DMS53 treated with DMSO at 0.1 percent for 48 hours (cell line): ENCODE results near the gene PCSK5.
"Not testable (repeated sequence)": the region's sequence is repeated elsewhere in the genome, so short reads cannot be mapped to it uniquely, and the experiment has no call there.

Experiments used
- DNase-seq: peaks from one replicate; lab custom pipeline; 2025; ENCODE audit not compliant: unreplicated experiment; lab: John Stamatoyannopoulos, UW

Gene PCSK5

DNA sequence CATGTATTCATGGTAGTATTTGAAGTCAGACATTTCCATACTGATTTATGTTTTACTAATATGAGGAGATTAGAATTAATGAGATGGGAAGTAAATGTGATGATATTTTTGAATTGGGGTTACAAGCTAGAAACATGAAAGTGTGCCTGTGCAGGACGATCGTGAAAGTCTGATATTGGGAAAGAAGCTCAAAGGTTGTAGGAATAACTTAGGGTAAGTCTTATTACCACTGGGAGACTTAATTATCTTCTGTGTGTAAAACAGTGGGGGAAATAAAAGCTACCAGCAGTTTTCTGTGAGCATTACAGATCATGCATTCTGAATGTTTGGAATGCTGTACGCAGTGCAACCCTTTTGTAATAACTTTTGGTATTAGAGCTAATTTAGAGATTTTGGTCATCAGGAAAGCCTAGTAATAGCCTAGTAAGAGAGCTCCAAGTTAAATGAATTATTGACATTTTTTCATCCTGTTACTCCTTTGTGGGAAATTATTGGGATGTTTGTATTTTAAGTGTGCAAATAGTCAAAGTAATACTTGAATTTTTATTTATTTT is 153.9 kb downstream of the PCSK5 start:
- no peak for DNase-seq

DNA sequence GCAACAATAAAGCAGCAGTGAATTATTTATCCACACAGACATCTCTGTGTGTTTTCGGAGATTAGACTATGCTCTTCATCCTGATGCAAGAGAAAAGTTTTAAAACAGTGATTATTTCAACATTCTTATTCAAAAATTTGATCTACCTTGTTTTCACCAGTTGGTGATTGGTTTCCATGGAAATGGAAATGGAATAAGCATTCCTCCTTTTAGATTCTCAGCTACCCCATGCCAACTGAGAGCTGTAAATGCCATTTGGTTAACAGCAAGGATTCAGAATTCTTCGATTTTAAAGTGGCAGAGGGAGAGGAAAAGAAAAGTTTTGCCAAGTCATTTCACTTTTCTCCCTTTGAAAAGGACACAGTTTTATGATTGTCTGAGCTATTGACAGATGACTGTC is 154.7 kb downstream of the PCSK5 start:
- no peak for DNase-seq

DNA sequence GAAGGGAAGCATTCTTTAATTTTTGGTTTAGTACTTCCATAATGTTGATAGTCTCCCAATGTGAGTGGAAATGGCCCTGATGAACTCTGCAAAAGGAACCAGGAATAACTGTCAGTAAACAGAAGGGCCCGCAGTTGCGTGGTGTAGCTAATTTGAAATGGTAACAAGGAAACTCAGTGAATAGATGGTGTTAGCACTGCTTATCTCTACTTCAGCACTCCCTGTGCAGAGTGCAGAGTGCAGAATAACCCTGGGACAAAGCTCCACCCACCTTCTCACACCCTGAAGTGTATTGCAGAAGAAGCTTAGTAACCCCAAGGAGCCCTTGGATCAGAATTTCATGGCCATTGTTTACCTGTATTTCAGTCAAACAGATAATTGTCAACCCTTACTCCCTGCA is 158.9 kb downstream of the PCSK5 start:
- DNase-seq: no peak

DNA sequence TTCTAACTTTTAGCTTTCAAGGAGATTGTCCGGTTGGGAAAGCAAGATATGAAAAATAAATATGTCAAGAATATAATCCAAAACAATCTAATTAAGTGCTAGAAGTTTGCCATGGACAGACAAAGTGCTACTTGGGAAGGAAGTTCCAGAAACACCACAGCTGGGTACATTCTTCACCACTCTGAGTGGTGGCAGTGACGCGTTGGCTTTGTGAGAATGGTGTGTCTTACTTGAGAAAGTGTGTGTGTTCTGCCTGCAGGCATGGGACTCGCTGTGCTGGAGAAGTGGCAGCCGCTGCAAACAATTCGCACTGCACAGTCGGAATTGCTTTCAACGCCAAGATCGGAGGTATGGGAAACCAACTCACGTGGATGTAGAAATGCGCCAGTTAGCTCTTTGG is 177.2 kb downstream of the PCSK5 start:
- no peak for DNase-seq

DNA sequence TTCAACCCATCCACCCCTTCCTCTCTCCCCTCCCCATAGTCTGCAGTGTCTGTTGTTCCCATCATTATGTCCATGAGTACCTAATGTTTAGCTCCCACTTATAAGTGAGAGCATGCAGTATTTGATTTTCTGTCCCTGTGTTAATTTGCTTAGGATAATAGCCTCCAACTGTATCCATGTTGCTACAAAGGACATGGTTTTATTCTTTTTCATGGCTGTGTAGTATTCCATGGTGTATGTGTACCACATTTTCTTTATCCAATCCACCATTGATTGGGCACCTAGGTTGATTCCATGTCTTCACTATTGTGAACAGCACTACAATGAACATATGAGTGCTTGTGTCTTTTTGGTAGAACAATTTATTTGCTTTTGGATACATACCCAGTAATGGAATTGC is 187.1 kb downstream of the PCSK5 start:
- no peak for DNase-seq

DNA sequence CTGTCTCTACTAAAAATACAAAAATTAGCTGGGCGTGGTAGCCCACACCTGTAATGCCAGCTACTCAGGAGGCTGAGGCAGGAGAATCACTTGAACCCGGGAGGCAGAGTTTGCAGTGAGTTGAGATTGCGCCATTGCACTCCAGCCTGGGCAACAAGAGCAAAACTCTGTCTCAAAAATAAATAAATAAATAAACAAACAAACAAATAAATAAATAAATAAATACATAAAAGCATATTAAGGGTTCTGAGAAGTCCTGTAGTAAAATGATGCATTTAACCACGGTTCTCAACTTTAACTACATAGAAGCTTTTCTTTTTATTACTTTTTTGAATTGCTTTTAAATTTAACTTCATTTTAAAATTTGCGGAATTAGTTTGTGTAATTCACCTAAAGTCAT is 190.8 kb downstream of the PCSK5 start:
- not testable (repeated sequence) for DNase-seq

DNA sequence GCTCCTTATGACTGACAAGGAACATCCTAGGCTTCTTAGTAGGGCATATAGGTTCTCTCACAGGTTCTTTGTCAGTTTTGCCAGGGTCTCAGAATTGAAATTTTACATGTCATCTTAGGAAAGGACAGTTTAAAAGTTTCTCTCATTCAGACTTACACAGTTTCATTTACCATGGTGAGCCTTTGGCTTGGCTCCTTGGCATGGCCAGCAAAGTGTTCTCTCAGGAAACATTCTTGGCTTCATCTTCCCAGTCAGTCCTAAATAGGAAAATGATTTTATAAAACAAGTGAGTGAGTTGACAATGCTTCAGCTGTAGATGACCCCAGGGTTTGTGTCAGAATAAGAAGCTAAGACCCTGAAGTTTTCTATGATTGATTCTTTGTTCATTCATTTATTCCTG is 191.6 kb downstream of the PCSK5 start:
- no peak for DNase-seq

DNA sequence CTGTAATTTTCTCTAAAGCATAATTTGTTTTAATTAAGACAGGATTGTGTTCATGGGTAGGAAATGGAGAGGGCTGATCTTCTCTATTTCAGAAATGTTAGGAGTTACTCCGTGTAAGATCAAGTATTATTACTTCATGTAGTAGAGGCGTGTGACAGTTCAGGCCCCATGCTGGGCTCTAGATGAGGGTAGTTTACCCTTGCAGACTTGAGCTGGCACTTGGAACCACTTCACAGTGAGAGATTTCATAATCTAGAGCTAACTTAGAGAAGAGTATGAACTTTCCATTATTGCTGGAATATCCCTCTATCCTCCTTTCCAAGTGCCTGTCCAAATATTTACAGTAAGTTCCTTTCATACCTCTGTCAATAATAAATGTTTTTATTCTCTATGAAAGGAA is 195.1 kb downstream of the PCSK5 start:
- no peak for DNase-seq

DNA sequence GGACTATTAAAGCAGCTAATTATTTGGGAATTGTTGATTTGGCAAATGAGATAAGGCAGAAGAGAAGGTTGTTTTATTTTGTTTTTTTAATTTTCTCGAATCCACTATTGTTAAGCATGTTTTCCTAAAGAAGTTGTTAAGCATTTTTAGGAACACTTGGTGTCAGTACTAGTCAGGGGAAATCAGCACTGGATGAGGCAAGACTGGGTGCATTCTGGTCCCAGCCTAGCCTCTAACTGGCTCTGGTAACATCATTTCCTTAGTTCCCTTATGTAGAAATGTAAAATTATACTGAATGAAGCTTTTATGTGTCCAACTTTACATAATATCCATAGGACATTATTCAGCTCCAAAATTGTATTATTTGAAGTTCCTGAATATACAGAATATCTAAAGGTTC is 196.1 kb downstream of the PCSK5 start:
- DNase-seq: no peak

DNA sequence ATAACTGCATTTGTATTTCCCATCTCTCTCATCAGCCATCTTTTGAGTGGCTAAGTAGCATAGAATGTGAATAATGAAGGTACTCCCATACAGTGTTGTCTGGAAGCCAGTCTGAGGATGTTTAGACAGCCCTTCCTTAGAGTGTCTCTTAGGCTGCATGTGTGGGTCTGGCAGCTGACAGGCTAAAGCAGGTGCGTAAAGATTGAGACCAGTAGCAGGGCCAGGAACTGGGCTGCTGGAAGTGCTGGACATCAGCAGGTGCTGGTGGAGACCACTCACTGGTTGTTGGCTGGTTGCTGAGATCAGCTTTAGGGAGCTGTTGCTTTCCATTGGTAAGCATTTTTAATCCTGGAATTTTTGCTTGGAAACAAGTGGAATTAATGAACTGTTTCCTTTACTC is 197.5 kb downstream of the PCSK5 start:
- no peak for DNase-seq

DNA sequence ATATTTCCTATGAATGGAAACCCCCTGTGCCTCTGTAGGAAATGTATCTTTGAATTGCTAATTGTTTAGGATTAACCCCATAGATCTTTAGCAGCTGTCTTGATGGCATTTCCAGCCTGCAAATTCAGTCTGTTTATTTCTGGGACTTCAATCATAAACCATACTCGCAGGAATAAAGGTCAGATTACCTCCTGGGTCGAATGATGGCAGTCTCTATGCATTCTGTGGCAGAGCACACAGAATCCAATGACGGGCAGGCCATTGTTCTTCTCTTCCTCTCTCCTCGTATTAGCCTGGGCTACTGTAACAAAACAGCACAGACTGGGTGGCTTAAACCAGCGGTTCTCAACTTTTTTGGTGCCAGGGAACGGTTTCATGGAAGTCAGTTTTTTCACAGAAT is 199.9 kb downstream of the PCSK5 start:
- DNase-seq: no peak

DNA sequence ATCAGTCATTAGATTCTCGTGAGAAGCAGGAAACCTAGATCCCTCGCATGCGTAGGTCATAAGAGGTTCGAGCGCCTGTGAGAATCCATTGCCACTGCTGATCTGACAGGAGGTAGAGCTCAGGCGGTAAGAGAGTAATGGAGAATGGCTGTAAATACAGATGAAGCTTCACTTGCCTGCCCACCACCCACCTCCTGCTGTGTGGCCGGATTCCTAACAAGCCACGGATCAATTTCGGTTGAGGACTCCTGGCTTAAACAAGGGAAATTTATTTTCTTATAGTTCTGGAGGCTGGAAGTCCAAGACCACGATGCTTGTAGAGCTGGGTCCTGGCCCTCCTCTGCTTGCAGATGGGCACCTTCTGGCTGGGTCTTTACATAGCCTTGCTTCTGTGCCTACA is 200.4 kb downstream of the PCSK5 start:
- no peak for DNase-seq

DNA sequence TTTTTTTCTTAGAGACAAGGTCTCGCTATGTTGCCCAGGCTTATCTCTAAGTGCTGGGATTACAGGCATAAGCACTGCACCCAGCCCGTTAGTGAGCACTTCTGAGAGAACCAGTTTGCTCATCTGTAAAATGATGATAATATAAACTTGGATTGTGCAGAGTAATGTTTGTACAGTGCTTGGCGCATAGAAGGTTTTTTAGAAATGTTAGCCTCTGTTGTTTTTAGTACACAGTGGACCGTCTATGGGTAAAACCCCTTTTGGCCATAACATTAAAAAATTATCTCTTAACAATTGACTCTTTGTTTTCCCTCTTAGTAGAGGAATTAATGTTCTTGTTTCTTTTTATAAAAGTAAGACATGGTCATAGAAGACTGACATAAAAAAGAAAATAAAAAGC is 202.1 kb downstream of the PCSK5 start:
- DNase-seq: no peak

DNA sequence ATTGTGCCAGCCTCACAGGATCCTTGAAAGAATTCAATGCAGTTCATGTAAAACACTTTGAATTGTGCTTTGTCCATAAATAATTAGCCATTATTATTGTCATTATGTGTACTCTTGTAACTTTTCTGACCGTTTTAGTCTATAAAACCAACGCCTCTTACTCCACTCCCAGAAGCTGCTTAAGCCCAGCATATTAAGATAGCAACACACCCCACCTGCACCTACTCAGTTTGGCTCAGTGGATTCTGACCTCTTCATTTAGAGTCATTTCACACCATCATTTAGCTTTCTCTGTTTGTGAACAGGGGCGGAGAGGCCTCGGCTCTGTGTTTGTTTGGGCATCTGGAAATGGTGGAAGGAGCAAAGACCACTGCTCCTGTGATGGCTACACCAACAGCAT is 205.1 kb downstream of the PCSK5 start:
- no peak for DNase-seq

DNA sequence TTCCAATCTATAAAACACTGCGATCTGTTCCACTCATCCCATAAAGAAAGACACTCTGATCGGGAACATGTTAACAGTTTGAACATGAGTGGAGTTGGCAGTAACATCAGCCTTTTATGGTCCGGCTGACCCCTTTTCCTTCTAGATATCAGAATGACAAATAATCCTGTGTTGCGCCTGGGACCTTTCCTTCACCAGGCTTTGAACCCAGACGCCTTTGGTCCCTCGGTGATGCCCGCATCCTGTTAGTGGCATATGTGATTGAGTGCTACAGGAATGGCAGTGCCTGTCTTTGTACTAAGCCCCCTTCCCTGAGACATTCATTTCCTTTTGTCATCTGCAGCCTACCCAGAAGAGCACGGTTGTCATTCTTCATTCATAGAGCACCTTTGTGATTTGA is 209.0 kb downstream of the PCSK5 start:
- DNase-seq: no peak

DNA sequence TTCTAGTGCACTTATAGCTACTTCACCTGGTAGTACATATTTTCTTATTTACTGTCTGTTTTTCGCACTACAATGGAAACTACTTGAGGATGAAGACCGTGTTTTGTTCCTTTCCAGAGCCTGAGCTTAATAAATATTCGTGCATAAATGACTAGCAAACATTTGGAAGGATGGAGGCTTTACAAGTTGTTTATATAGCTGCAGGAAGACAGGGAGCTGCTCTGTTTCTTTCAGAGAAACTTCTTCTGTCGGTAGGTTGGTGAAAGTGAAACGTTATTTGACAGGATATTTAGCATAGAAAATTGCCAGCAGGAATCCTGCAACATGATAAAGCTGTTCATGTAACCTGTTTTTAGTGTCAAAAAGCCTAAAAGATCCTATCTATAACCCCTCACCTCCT is 210.6 kb downstream of the PCSK5 start:
- DNase-seq: no peak

DNA sequence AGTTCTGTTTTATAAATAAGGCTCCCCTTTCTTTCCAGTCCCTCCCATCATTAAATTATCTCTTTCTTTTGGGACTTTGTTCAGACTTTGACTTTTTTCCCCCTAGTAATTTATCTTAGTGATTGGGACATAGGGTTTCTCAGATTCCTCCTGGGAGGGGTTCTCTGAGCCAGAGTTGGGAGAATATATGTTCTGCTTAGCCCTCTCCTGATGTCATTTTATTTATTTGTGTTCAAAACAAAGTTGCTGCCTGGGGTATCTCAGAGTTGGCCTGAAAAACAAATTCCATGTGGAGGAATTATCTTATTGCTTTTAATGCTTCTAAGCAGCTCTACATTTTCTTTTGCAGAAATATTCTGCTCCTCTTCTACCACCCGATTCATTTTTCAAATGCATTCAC is 211.0 kb downstream of the PCSK5 start:
- DNase-seq: no peak

DNA sequence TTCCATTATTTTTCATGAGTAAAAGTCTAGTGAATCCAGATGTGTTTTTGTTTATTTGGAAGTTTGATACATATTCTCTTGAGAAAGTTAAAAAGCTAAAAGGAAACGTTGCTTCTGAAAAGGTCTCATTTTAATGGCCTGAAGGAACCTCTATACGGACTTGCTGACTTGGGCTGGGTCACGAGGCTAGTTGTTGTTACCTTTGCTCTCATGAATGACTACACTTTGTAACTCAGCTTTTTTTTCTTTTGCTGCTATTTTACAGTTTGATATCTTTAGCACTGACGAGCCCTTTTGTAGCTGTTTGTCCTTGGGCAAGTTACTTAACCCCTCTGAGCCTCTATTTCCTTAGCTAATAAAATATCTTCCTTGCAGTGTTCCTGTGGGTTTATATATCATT is 211.5 kb downstream of the PCSK5 start:
- no peak for DNase-seq

DNA sequence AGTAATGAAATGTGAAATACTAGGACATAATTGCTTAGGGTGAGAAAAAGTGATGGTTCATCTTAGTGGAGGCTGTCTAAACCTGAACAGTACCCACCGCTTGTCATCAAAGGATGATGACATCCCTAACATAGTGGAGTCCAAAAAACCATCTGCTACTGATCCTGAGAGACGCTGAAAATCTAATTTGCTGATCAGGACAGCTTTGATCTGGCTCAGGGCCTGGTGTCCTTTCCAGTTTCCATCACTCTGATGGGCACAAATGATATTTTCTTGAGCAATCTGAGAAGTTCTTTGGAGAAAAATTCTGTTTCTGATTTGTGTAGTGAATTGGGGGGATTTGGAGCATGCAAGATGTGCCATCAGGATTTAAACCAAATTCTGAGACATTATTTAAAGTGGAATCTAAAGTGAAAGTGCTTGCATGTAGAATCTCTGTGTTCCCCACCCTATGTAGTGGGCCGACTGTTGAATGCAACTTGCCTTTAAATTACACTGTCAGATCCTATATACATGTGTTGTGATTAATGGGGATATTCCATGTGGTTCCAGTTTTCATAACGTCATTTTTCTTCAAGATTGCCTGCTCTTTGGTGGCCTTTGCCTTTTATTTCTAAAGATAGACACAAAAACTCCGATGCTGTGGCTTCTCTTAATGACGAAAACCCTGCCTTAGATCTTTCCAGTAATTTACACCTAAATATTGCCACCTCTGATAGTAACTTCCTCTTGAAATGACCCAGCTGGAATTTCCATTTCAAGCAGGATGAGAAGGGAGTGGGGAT is 213.2 kb downstream of the PCSK5 start:
- no peak for DNase-seq

DNA sequence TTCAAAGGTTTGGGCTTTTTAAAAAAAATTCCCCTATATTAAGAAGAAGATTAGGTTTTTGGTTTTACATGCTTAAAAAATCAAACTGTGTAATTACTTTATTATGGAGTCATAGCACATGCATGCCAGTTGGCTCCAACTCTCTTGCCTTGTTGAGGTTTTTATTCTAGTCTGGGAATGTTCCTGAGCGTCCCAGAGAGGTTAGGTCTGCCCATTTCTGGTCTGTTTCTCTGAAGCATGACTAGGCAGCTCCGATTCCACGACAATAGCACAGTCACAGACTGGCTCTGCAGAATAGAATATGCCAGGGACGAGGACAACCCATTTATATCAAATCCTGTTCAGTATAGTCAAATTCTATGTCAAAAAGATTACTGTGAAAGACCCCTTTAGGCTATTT is 217.0 kb downstream of the PCSK5 start:
- DNase-seq: no peak

DNA sequence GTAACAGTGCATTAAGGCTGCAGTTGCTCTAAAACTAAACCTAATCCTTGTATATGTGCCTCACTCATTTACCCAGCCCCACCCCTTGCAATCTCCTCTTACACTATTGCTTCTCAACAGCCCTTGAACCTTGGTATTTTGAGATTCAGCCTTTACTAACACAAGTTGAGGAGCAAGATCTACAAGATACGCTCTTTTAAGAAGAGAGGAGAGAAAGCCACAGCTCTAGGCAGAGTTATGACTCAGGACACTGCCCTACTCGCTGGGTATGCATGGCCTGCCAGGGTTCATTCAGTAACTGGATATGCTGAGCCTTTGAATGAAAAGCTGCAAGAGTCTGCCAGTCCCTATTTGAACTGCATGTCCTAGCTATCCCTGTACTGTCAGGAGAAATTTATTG is 219.5 kb downstream of the PCSK5 start:
- no peak for DNase-seq

DNA sequence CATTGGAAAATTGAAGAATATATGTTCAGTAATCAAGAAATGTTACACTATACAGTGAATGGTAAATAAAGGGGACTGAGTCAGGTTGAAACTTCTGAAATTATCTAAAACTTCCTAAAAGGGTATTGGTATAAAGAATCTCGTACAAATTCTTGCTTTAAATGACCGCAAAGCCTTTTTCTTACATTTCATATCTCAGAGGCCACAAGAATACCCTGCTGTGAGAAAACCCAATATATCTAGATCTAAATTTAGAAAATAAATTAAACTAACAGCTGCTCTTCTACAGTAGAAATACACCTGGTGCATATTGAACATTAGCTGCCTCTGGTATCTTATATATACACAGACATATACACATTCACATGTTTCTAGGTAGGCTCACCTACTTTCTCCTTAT is 221.7 kb downstream of the PCSK5 start:
- no peak for DNase-seq

DNA sequence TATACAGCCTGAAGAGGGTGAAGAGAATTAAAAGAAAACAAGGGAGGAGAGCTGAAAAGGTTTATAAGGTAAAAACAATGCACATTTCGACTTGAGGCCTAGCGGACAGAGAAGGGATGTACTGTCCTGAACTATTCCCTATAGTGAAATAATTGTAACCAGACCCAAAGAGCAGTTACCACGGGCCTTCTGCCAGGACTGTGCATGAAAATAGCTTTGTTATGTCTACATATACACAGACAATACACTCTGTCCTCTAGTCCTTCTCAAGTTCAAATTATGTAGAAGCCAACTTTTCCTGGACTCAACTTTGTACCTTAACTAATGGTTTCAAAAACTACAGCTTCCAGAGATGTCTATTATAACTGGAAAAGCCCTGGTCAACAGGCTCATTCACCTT is 223.7 kb downstream of the PCSK5 start:
- no peak for DNase-seq
